Activated B cell treated with CpG ODN at 0.5 μM for 24 hours (primary cell): ENCODE measurements around the gene CABLES2. TPM values are rescaled to one million over a fixed set of nuclear protein-coding genes. Genes with fewer than 3 reads are reported as not detected.

Experiments
- ATAC-seq: fragments of 200-7000 bp; cut with Tn5 transposase; one replicate; pipeline ENCODE4 v1.10.0; 2021; ENCODE audit warnings: low read depth, mild to moderate bottlenecking, moderate library complexity
- CTCF ChIA-PET: fragments of 350-600 bp; sonication (Branson Sonifier 250); formaldehyde crosslinking; loops from one replicate; lab custom pipeline; 2021; ENCODE audit warnings: antibody characterized with exemption; lab: Charles Lee
- POLR2A ChIA-PET: fragments of 350-600 bp; sonication (Branson Sonifier 250); formaldehyde crosslinking; loops from one replicate; lab custom pipeline; 2021; ENCODE audit warnings: antibody characterized with exemption; lab: Charles Lee
- DNase-seq: peaks from one replicate; pipeline ENCODE4 v3.0.0; 2022
- H3K27ac Mint-ChIP-seq: one replicate; pipeline ENCODE4 v1.8.0; 2020; ENCODE audit warnings: mixed read lengths
- H3K27me3 Mint-ChIP-seq: one replicate; pipeline ENCODE4 v1.8.0; 2021; ENCODE audit warnings: mixed read lengths
- H3K36me3 Mint-ChIP-seq: one replicate; pipeline ENCODE4 v1.8.0; 2021; ENCODE audit warnings: low read depth, mixed read lengths
- H3K4me1 Mint-ChIP-seq: one replicate; pipeline ENCODE4 v1.8.0; 2021; ENCODE audit warnings: mixed read lengths
- H3K4me3 Mint-ChIP-seq: one replicate; pipeline ENCODE4 v1.8.0; 2020; ENCODE audit warnings: mild to moderate bottlenecking, mixed read lengths
- H3K9me3 Mint-ChIP-seq: one replicate; pipeline ENCODE4 v1.8.0; 2020; ENCODE audit warnings: mixed read lengths
- intact Hi-C: fragments of 100-400 bp; cut with micrococcal nuclease; formaldehyde crosslinking; loops from one replicate; pipeline ENCODE4 v1.15.1; 2024
- total RNA-seq: library from RNA; stranded (reverse); gene quantifications from 2 replicates; pipeline ENCODE4 v1.2.3, GENCODE V29; 2022
- TF ChIP-seq, protein P1 (sequence below): fragments of 200-600 bp; IDR thresholded peaks from one replicate; pipeline ENCODE4 v1.8.0; 2022; ENCODE audit warnings: antibody characterized with exemption, mild to moderate bottlenecking

Gene CABLES2
- total RNA-seq, 1 donor from 2014 or later, result 6.6 TPM

DNA sequence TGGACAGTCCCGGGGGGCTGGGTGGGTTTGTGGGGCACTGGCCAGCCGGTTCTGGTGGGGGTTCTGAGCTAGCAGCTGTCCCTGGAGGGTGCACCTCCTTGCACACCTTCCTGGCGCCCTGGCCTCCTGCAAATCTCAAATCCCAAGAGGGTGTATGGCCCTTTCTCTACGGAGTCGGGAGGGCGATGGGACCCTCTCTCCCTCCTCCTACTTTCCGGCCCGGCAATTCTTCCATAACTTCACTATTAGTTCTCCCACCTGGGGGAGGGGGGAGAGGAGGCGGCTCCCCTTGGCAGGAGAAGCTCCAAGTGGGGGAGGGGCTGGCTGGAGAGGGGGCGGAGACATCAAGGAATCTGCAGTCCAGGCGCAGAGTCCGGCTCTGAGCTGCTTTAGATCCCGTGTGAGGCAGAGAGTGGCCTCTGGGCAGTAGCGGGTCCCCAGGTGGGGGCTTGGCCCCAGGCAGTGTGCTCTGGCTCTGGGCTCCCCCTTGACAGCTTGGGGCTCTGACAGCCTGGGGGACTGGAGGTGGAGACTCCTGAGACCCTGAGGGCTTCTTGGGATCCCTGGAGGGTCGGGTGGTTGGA is 38.6 kb downstream of the CABLES2 start:
- Mint-ChIP-seq H3K4me1 (peaks cover 14% of the 10 kb centered on the region), H3K4me3 (peak overlapping the region; percentile 69), H3K36me3 (no peaks in the 10 kb centered on the region), H3K27ac (no peak overlapping the region), H3K27me3 (peaks cover 2% of the 10 kb centered on the region), H3K9me3 (no peaks in the 10 kb centered on the region)
- CTCF ChIA-PET, result interaction anchor here (1.2 to 2.3 kb wide), 5 partner anchors 14 to 69 kb away, joined by 3 to 12 read pairs (median 4); partner anchors contain the start of gene ADRM1
- TF ChIP-seq, protein P1, sequence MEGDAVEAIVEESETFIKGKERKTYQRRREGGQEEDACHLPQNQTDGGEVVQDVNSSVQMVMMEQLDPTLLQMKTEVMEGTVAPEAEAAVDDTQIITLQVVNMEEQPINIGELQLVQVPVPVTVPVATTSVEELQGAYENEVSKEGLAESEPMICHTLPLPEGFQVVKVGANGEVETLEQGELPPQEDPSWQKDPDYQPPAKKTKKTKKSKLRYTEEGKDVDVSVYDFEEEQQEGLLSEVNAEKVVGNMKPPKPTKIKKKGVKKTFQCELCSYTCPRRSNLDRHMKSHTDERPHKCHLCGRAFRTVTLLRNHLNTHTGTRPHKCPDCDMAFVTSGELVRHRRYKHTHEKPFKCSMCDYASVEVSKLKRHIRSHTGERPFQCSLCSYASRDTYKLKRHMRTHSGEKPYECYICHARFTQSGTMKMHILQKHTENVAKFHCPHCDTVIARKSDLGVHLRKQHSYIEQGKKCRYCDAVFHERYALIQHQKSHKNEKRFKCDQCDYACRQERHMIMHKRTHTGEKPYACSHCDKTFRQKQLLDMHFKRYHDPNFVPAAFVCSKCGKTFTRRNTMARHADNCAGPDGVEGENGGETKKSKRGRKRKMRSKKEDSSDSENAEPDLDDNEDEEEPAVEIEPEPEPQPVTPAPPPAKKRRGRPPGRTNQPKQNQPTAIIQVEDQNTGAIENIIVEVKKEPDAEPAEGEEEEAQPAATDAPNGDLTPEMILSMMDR, result no peak
- no peak for DNase-seq
- ATAC-seq, result no peak
- intact Hi-C loops, result loop anchor here (2.0 to 5.0 kb wide), 2 partner anchors 14 to 186 kb away; partner anchors contain the start of gene MTG2
- POLR2A ChIA-PET, result interaction anchor here (1.0 to 2.6 kb wide), 3 partner anchors 11 to 66 kb away, joined by 4 to 21 read pairs (median 7); no protein-coding TSS in a partner anchor

DNA sequence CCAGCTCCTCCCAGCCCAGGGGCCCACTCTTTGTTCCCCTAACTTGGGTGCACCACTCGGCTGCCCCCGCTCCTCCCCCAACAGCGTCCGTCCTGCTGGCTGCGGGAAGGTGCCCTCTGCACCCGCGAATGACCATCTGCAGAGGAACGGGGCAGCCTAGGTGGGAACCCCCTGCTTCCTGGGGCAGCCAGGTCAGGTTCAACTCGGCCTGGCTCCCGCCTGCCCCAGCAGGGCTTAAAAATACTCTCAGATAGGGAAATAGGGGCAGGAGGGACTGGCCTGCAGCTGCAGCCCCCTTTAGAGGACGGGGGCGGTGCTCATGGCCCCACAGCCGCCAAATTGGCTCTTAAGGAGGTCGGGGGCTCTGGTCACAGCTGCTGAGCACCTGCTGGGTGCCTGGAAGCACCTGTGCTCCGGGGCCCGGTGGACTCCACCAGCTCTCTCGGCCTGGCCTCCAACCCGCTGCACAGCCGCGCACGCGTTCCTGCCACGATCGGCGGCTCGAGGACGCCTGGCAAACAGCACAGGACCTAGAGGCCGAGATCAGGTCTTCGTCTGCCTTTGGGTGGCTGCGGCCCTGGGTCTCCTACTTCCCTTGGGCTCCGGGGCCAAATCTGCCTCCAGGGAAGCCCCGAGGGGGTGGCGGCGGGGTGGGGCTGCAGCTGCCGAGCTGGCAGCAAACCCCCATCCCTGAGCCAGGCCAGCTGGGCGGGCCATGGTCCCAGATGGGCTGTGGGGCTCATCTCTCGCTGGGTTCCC is 39.3 kb downstream of the CABLES2 start:
- peak overlapping the region; percentile 69 for H3K4me3 Mint-ChIP-seq
- no peaks in the 10 kb centered on the region for H3K36me3 Mint-ChIP-seq
- no peak for ATAC-seq
- CTCF ChIA-PET, result interaction anchor here (1.2 to 2.3 kb wide), 6 partner anchors 15 to 68 kb away, joined by 3 to 12 read pairs (median 4); partner anchors contain the start of gene ADRM1
- POLR2A ChIA-PET, result interaction anchor here (0.7 to 2.6 kb wide), 5 partner anchors 10 to 66 kb away, joined by 3 to 21 read pairs (median 4); no protein-coding TSS in a partner anchor
- peaks cover 2% of the 10 kb centered on the region for H3K27me3 Mint-ChIP-seq
- TF ChIP-seq, protein P1, result no peak
- peaks cover 14% of the 10 kb centered on the region for H3K4me1 Mint-ChIP-seq
- DNase-seq, result peak; percentile 44
- intact Hi-C loops, result loop anchor here (1.0 to 5.0 kb wide), 4 partner anchors 15 to 186 kb away; partner anchors contain the start of genes ADRM1 and MTG2
- no peak overlapping the region for H3K27ac Mint-ChIP-seq
- no peaks in the 10 kb centered on the region for H3K9me3 Mint-ChIP-seq

DNA sequence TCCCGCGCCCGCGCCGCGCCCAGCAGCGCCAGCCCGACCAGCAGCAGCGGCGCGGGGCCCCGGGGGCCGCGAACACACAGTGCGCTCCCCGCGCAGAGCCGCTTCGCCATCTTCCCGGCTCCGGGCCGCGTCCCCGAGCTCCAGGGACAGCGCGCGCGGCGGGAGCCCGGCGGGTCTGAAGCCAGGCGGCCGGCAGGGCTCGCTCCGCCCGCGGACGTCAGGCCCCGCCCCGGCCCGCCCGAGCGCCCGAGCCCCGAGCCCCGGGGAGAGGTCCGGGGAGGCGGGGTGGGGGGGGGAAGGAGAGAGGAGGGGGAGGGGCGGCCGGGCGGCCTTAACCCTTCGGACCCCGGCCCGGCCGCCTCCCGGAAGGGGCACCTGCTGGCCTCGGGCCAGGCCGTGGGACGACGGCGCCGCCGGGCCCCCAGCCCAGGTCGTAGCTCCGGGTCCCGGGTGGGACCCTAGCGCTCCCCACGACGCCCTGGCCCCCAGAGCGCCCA is 39.9 kb downstream of the CABLES2 start, which contains the start of gene LAMA5:
LAMA5 (minus strand) TSS at position 177 of the 497 bp plus-strand sequence; CDS start at position 110, 67 bp downstream.
- ChIA-PET POLR2A (interaction anchor here (0.7 to 2.6 kb wide), 6 partner anchors 9 to 65 kb away, joined by 3 to 21 read pairs (median 6); partner anchors contain the start of gene RPS21), CTCF (interaction anchor here (1.2 to 2.3 kb wide), 4 partner anchors 15 to 68 kb away, joined by 3 to 12 read pairs (median 4); no protein-coding TSS in a partner anchor)
- ATAC-seq (peak; percentile 74), DNase-seq (peak; percentile 59)
- H3K36me3 Mint-ChIP-seq, result no peaks in the 10 kb centered on the region
- no peak within 1 kb of the TSS for H3K27ac Mint-ChIP-seq
- H3K4me1 Mint-ChIP-seq, result peaks cover 14% of the 10 kb centered on the region
- intact Hi-C loops, result loop anchor here (1.0 to 5.0 kb wide), 3 partner anchors 28 to 185 kb away; partner anchors contain the start of genes ADRM1 and MTG2
- peaks cover 2% of the 10 kb centered on the region for H3K27me3 Mint-ChIP-seq
- TF ChIP-seq, protein P1, result no peak
- peak within 1 kb of the TSS; percentile 69 for H3K4me3 Mint-ChIP-seq
- no peaks in the 10 kb centered on the region for H3K9me3 Mint-ChIP-seq

DNA sequence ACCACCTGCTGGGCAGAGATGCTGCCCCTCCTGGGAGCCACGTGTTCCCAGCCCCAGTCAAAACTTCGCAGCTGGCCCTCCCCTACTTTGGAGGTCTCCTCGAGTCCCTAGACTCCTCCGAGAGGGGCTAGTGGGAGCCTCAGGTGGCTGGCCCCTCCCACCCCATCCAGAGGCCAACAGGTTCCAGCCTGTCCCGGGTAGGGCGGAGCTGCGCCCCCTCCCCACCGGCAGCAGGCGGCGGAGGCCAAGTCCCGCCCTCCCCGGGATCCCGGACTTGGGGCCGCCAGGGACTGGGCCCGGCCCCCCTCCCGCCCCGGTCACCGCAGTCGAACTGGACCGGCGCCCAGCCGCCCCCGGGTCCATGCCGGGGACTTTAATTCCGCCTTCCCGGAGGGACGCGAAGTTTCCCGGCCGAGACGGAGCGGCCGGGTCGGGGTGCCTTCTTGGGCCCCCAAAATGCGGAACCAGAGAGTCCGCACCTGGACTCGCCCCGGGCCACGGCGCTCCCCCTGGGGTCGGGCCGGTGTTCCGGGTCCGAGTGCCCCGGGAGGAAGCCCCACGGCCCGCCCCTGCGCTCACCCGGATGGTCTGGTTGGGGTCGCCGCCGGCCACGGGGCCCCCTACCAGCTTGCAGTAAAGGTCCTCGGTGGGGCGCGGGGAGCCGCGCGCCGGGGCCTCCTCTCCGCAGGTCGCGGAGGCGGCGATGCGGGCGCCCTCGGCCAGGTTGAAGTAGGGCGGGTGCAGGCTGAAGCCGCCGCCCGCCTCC is 40.5 kb downstream of the CABLES2 start:
- H3K36me3 Mint-ChIP-seq, result no peaks in the 10 kb centered on the region
- no peak for DNase-seq
- no peak overlapping the region for H3K27ac Mint-ChIP-seq
- CTCF ChIA-PET, result interaction anchor here (1.4 to 1.9 kb wide), 2 partner anchors 15 to 64 kb away, joined by 4 to 6 read pairs; no protein-coding TSS in a partner anchor
- peak overlapping the region; percentile 46 for H3K4me3 Mint-ChIP-seq
- TF ChIP-seq, protein P1, result no peak
- POLR2A ChIA-PET, result interaction anchor here (0.5 to 2.6 kb wide), 6 partner anchors 14 to 219 kb away, joined by 3 to 21 read pairs (median 4); partner anchors contain the start of genes ADRM1 and RPS21
- peak; percentile 43 for ATAC-seq
- H3K9me3 Mint-ChIP-seq, result no peaks in the 10 kb centered on the region
- intact Hi-C loops, result loop anchor here (1.0 to 5.0 kb wide), 3 partner anchors 27 to 184 kb away; partner anchors contain the start of genes ADRM1 and MTG2
- peaks cover 2% of the 10 kb centered on the region for H3K27me3 Mint-ChIP-seq
- H3K4me1 Mint-ChIP-seq, result peaks cover 14% of the 10 kb centered on the region
